ENCODE results near the gene FOXJ2.
"Not testable (repeated sequence)": the region's sequence is repeated elsewhere in the genome, so short reads cannot be mapped to it uniquely, and the experiment has no call there.

Gene FOXJ2

GRCh38 chr12:8071820-8072219, 39.3 kb downstream of the FOXJ2 start:
- not testable (repeated sequence) for H3K4me3 ChIP-seq (ENCODE audit: low read length); H3K27me3 ChIP-seq (replicated peaks; ENCODE audit: control insufficient read depth, insufficient read depth, low read length); H3K9me3 ChIP-seq (ENCODE audit: control insufficient read depth, low read length); H3K9ac ChIP-seq (ENCODE audit: low read length); DNase-seq (ENCODE audit: low read depth); H3K36me3 ChIP-seq (ENCODE audit: control insufficient read depth, insufficient read depth, low read length, severe bottlenecking)
- H3K4me1 ChIP-seq (ENCODE audit: control insufficient read depth, insufficient read depth, low read length), result peaks cover 12% of the 10 kb centered on the region

- DNase-seq (ENCODE audit: low read depth), result no peak
- Histone ChIP-seq H3K36me3 (ENCODE audit: control insufficient read depth, insufficient read depth, low read length, severe bottlenecking) (no peaks in the 10 kb centered on the region), H3K4me1 (ENCODE audit: control insufficient read depth, insufficient read depth, low read length) (peaks cover 4% of the 10 kb centered on the region), H3K9ac (ENCODE audit: low read length) (no peak overlapping the region), H3K9me3 (ENCODE audit: control insufficient read depth, low read length) (no peaks in the 10 kb centered on the region), H3K4me3 (ENCODE audit: low read length) (no peak overlapping the region), H3K27me3 (replicated peaks; ENCODE audit: control insufficient read depth, insufficient read depth, low read length) (no peaks in the 10 kb centered on the region)
Measured at GRCh38 chr12:8075935-8076334, 43.4 kb downstream of the FOXJ2 start.

GRCh38 chr12:8076366-8076765, 43.9 kb downstream of the FOXJ2 start:
- peaks cover 4% of the 10 kb centered on the region for H3K4me1 ChIP-seq (ENCODE audit: control insufficient read depth, insufficient read depth, low read length)
- H3K9ac ChIP-seq (ENCODE audit: low read length), result no peak overlapping the region
- H3K9me3 ChIP-seq (ENCODE audit: control insufficient read depth, low read length), result no peaks in the 10 kb centered on the region
- H3K4me3 ChIP-seq (ENCODE audit: low read length), result no peak overlapping the region
- no peaks in the 10 kb centered on the region for H3K36me3 ChIP-seq (ENCODE audit: control insufficient read depth, insufficient read depth, low read length, severe bottlenecking)
- no peak for DNase-seq (ENCODE audit: low read depth)
- H3K27me3 ChIP-seq (replicated peaks; ENCODE audit: control insufficient read depth, insufficient read depth, low read length), result no peaks in the 10 kb centered on the region

GRCh38 chr12:8077207-8077606, 44.7 kb downstream of the FOXJ2 start:
- H3K4me3 ChIP-seq (ENCODE audit: low read length), result no peak overlapping the region
- DNase-seq (ENCODE audit: low read depth), result peak; percentile 57
- H3K27me3 ChIP-seq (replicated peaks; ENCODE audit: control insufficient read depth, insufficient read depth, low read length), result no peaks in the 10 kb centered on the region
- no peak overlapping the region for H3K9ac ChIP-seq (ENCODE audit: low read length)
- H3K9me3 ChIP-seq (ENCODE audit: control insufficient read depth, low read length), result no peaks in the 10 kb centered on the region
- H3K4me1 ChIP-seq (ENCODE audit: control insufficient read depth, insufficient read depth, low read length), result peaks cover 4% of the 10 kb centered on the region
- no peaks in the 10 kb centered on the region for H3K36me3 ChIP-seq (ENCODE audit: control insufficient read depth, insufficient read depth, low read length, severe bottlenecking)

- Histone ChIP-seq H3K27me3 (replicated peaks; ENCODE audit: control insufficient read depth, insufficient read depth, low read length) (no peaks in the 10 kb centered on the region), H3K9ac (ENCODE audit: low read length) (no peak overlapping the region), H3K36me3 (ENCODE audit: control insufficient read depth, insufficient read depth, low read length, severe bottlenecking) (no peaks in the 10 kb centered on the region), H3K9me3 (ENCODE audit: control insufficient read depth, low read length) (no peaks in the 10 kb centered on the region), H3K4me1 (ENCODE audit: control insufficient read depth, insufficient read depth, low read length) (peaks cover 10% of the 10 kb centered on the region), H3K4me3 (ENCODE audit: low read length) (no peak overlapping the region)
- DNase-seq (ENCODE audit: low read depth), result peak; percentile 78
Measured at GRCh38 chr12:8078398-8078797, 45.9 kb downstream of the FOXJ2 start.

- DNase-seq (ENCODE audit: low read depth), result no peak
- no peaks in the 10 kb centered on the region for H3K9me3 ChIP-seq (ENCODE audit: control insufficient read depth, low read length)
Measured at GRCh38 chr12:8078916-8079315, 46.4 kb downstream of the FOXJ2 start.

GRCh38 chr12:8080120-8080519, 47.6 kb downstream of the FOXJ2 start:
- DNase-seq (ENCODE audit: low read depth), result no peak
- no peaks in the 10 kb centered on the region for H3K9me3 ChIP-seq (ENCODE audit: control insufficient read depth, low read length)
- no peaks in the 10 kb centered on the region for H3K36me3 ChIP-seq (ENCODE audit: control insufficient read depth, insufficient read depth, low read length, severe bottlenecking)
- no peaks in the 10 kb centered on the region for H3K27me3 ChIP-seq (replicated peaks; ENCODE audit: control insufficient read depth, insufficient read depth, low read length)
- H3K9ac ChIP-seq (ENCODE audit: low read length), result no peak overlapping the region
- peaks cover 12% of the 10 kb centered on the region for H3K4me1 ChIP-seq (ENCODE audit: control insufficient read depth, insufficient read depth, low read length)
- H3K4me3 ChIP-seq (ENCODE audit: low read length), result no peak overlapping the region

More at GRCh38 chr12:8078916-8079315, 46.4 kb downstream of the FOXJ2 start:
- no peak overlapping the region for H3K9ac ChIP-seq (ENCODE audit: low read length)
- H3K4me1 ChIP-seq (ENCODE audit: control insufficient read depth, insufficient read depth, low read length), result peaks cover 12% of the 10 kb centered on the region
- H3K4me3 ChIP-seq (ENCODE audit: low read length), result no peak overlapping the region
- no peaks in the 10 kb centered on the region for H3K27me3 ChIP-seq (replicated peaks; ENCODE audit: control insufficient read depth, insufficient read depth, low read length)
- no peaks in the 10 kb centered on the region for H3K36me3 ChIP-seq (ENCODE audit: control insufficient read depth, insufficient read depth, low read length, severe bottlenecking)

- Histone ChIP-seq H3K9me3 (ENCODE audit: control insufficient read depth, low read length) (no peaks in the 10 kb centered on the region), H3K4me3 (ENCODE audit: low read length) (peak overlapping the region; percentile 98), H3K4me1 (ENCODE audit: control insufficient read depth, insufficient read depth, low read length) (peaks cover 12% of the 10 kb centered on the region), H3K27me3 (replicated peaks; ENCODE audit: control insufficient read depth, insufficient read depth, low read length) (no peaks in the 10 kb centered on the region), H3K9ac (ENCODE audit: low read length) (peak overlapping the region; percentile 94), H3K36me3 (ENCODE audit: control insufficient read depth, insufficient read depth, low read length, severe bottlenecking) (no peaks in the 10 kb centered on the region)
- peak; percentile 47 for DNase-seq (ENCODE audit: low read depth)
Measured at GRCh38 chr12:8081251-8081920, 48.9 kb downstream of the FOXJ2 start.

- H3K9ac ChIP-seq (ENCODE audit: low read length), result peak overlapping the region; percentile 94
- no peaks in the 10 kb centered on the region for H3K36me3 ChIP-seq (ENCODE audit: control insufficient read depth, insufficient read depth, low read length, severe bottlenecking)
- H3K4me1 ChIP-seq (ENCODE audit: control insufficient read depth, insufficient read depth, low read length), result peaks cover 9% of the 10 kb centered on the region
- DNase-seq (ENCODE audit: low read depth), result no peak
- H3K27me3 ChIP-seq (replicated peaks; ENCODE audit: control insufficient read depth, insufficient read depth, low read length), result no peaks in the 10 kb centered on the region
- peak overlapping the region; percentile 98 for H3K4me3 ChIP-seq (ENCODE audit: low read length)
- no peaks in the 10 kb centered on the region for H3K9me3 ChIP-seq (ENCODE audit: control insufficient read depth, low read length)
Measured at GRCh38 chr12:8082808-8083100, 50.2 kb downstream of the FOXJ2 start.

- not testable (repeated sequence) for H3K4me3 ChIP-seq (ENCODE audit: low read length); H3K4me1 ChIP-seq (ENCODE audit: control insufficient read depth, insufficient read depth, low read length); H3K27me3 ChIP-seq (replicated peaks; ENCODE audit: control insufficient read depth, insufficient read depth, low read length)
Measured at GRCh38 chr12:8084351-8084750, 51.8 kb downstream of the FOXJ2 start.

GRCh38 chr12:8087666-8088065, 55.1 kb downstream of the FOXJ2 start:
- peaks cover 31% of the 10 kb centered on the region for H3K36me3 ChIP-seq (ENCODE audit: control insufficient read depth, insufficient read depth, low read length, severe bottlenecking)
- DNase-seq (ENCODE audit: low read depth), result no peak

More at GRCh38 chr12:8084351-8084750, 51.8 kb downstream of the FOXJ2 start:
- DNase-seq (ENCODE audit: low read depth); H3K9ac ChIP-seq (ENCODE audit: low read length); H3K36me3 ChIP-seq (ENCODE audit: control insufficient read depth, insufficient read depth, low read length, severe bottlenecking); H3K9me3 ChIP-seq (ENCODE audit: control insufficient read depth, low read length): not testable (repeated sequence)

GRCh38 chr12:8088574-8088973, 56.1 kb downstream of the FOXJ2 start:
- Histone ChIP-seq H3K36me3 (ENCODE audit: control insufficient read depth, insufficient read depth, low read length, severe bottlenecking) (peaks cover 41% of the 10 kb centered on the region), H3K27me3 (replicated peaks; ENCODE audit: control insufficient read depth, insufficient read depth, low read length) (no peaks in the 10 kb centered on the region), H3K4me1 (ENCODE audit: control insufficient read depth, insufficient read depth, low read length) (peaks cover 2% of the 10 kb centered on the region), H3K9ac (ENCODE audit: low read length) (no peak overlapping the region), H3K9me3 (ENCODE audit: control insufficient read depth, low read length) (no peaks in the 10 kb centered on the region), H3K4me3 (ENCODE audit: low read length) (no peak overlapping the region)
- DNase-seq (ENCODE audit: low read depth), result no peak

More at GRCh38 chr12:8087666-8088065, 55.1 kb downstream of the FOXJ2 start:
- Histone ChIP-seq H3K27me3 (replicated peaks; ENCODE audit: control insufficient read depth, insufficient read depth, low read length) (no peaks in the 10 kb centered on the region), H3K9ac (ENCODE audit: low read length) (no peak overlapping the region), H3K4me1 (ENCODE audit: control insufficient read depth, insufficient read depth, low read length) (peaks cover 8% of the 10 kb centered on the region), H3K9me3 (ENCODE audit: control insufficient read depth, low read length) (no peaks in the 10 kb centered on the region), H3K4me3 (ENCODE audit: low read length) (no peak overlapping the region)

Data from adipocyte (in vitro differentiated cells).